Cerebellar cortex (tissue), 1 donor: Measurements from ENCODE around the gene TPI1.

Experiments used
- DNase-seq: peaks from one replicate; pipeline ENCODE4 v3.0.0-alpha.2; 2015; ENCODE audit warnings: low spot score

TPI1 gene

GRCh38 chr12:6867413-6868210, at the start of gene TPI1:
Gene TPI1, plus strand, starts transcription at chr12:6867531. Its CDS starts 36 bp downstream, at chr12:6867567.
- DNase-seq = peak; percentile 84

- no peak for DNase-seq
Measured at GRCh38 chr12:6817662-6818157, 49.6 kb upstream of the TPI1 start.

GRCh38 chr12:6818222-6818621, 49.1 kb upstream of the TPI1 start:
- peak; percentile 20 for DNase-seq

- no peak for DNase-seq
Measured at GRCh38 chr12:6818645-6819044, 48.7 kb upstream of the TPI1 start.

GRCh38 chr12:6819106-6820030, 48.0 kb upstream of the TPI1 start:
- no peak for DNase-seq

GRCh38 chr12:6820166-6820565, 47.2 kb upstream of the TPI1 start:
- peak; percentile 62 for DNase-seq

GRCh38 chr12:6821591-6822425, 45.5 kb upstream of the TPI1 start, which contains the start of gene GPR162:
Gene GPR162, plus strand, starts transcription at chr12:6821821. Its CDS starts 2,078 bp downstream, at chr12:6823899.
- peak; percentile 79 for DNase-seq

- peak; percentile 35 for DNase-seq
Measured at GRCh38 chr12:6822426-6823135, 44.8 kb upstream of the TPI1 start.

GRCh38 chr12:6823182-6824084, 43.9 kb upstream of the TPI1 start:
- peak; percentile 36 for DNase-seq

- peak; percentile 61 for DNase-seq
Measured at GRCh38 chr12:6824085-6824775, 43.1 kb upstream of the TPI1 start.

- DNase-seq = peak; percentile 54
Measured at GRCh38 chr12:6824901-6825381, 42.4 kb upstream of the TPI1 start.

GRCh38 chr12:6825398-6826124, 41.8 kb upstream of the TPI1 start:
- peak; percentile 95 for DNase-seq

GRCh38 chr12:6826125-6826733, 41.1 kb upstream of the TPI1 start:
- peak; percentile 18 for DNase-seq

- no peak for DNase-seq
Measured at GRCh38 chr12:6826734-6827436, 40.4 kb upstream of the TPI1 start.

- DNase-seq = peak; percentile 96
Measured at GRCh38 chr12:6827437-6827911, 39.9 kb upstream of the TPI1 start.

GRCh38 chr12:6827982-6828780, 39.1 kb upstream of the TPI1 start, which contains the start of gene P3H3:
Gene P3H3, plus strand, starts transcription at chr12:6828407. Its CDS starts 34 bp downstream, at chr12:6828441.
- DNase-seq = peak; percentile 69
